Activated CD4-positive, alpha-beta T cell treated with anti-CD3 and anti-CD28 coated beads for 48 hours (primary cell): Measurements from ENCODE around the gene SMIM3.
"Not testable (repeated sequence)": the region's sequence is repeated elsewhere in the genome, so short reads cannot be mapped to it uniquely, and the experiment has no call there.

ENCODE experiments used
- DNase-seq: peaks from one replicate; pipeline ENCODE4 v3.0.0-alpha.2; 2020

Gene SMIM3, protein sequence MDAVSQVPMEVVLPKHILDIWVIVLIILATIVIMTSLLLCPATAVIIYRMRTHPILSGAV

DNA sequence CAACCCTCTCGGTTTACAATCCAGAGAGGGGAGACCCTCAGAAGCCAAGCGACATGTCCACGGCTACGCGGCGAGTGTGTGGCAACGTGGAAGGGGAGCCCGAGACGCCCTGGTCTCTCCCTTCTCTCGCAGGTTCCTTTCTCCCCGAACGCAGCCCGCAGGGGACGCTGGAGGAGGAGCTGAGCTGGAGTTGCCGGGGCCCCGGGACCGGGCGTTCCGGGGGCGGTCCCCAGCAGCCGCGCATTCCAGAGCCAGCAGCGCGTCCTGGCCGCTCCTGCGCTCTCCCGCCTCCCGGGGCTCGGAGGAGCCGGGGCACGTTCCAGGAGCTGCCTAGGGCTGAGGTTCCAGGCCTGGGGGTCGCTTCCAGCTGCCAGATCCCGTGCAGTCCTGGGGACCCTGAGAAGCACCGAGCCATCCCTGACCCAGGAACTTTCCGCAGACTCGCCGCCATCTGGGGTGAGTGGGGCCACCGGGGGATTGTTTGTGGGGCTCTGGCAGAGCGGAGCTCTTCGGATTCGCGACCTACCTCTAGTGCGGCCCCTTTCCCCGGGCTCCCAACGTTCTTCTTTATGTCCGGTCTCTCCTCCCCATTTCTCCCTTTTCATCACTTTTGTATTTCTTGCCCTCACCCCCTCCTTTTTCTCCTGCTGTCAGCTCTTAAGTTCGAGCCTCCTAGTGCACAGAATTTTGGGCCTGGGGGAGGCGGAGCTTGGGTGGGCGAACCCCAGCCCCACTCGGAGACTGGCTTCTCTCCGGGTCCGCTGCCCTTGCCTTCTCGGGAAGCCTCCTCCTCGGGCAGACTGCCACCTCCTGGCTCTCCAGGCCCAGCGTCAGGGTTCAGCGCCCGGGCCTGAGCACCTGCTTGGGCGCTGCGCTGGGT, at the start of gene SMIM3:
SMIM3 (plus strand) TSS at position 241 of the 880 bp plus-strand sequence. CDS start 16,684 bp downstream, outside the sequence.
- DNase-seq: peak; percentile 82

DNA sequence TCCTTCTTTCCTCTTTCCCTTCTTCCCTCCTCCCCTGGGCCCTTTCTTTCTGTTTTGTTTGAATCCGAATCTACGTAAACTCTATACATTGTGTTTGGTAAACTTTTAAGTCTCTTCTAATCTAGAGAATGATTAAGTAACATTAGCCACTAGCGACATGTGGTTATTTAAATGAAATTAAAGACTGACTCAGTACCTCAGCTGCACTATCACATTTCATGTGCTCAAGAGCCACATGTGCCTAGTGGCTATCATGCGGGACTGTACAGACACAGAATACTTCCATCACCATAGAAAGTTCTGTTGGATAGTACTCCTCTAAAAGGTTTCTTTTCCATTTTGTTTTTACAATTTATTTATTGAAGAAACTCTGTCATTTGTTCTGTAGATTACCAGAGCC, 48.7 kb upstream of the SMIM3 start:
- DNase-seq: no peak

DNA sequence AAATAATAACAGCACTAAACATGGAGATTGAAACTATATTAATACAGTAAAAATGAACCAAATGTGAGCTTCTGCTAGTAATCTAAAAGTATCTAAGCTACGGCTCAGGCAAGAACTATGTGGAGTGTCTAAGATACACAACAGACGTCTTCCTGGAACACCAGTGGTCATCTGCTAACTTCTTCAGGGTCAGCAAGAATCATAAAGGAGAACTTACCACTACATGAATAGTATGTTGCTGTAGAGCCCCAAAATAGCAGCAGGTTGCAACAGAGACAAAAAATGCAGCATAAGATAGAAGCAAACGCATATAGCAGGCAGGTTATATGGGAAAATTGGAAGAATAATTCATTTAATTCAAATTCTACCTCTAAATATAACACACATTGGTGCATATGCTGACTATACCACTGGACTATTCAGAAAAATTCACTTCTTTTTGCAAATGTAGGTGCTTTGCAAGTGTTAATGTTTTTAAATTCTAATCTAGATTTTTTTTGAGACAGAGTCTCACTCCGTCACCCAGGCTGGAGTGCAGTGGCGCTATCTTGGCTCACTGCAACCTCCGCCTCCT, 46.8 kb upstream of the SMIM3 start:
- no peak for DNase-seq

DNA sequence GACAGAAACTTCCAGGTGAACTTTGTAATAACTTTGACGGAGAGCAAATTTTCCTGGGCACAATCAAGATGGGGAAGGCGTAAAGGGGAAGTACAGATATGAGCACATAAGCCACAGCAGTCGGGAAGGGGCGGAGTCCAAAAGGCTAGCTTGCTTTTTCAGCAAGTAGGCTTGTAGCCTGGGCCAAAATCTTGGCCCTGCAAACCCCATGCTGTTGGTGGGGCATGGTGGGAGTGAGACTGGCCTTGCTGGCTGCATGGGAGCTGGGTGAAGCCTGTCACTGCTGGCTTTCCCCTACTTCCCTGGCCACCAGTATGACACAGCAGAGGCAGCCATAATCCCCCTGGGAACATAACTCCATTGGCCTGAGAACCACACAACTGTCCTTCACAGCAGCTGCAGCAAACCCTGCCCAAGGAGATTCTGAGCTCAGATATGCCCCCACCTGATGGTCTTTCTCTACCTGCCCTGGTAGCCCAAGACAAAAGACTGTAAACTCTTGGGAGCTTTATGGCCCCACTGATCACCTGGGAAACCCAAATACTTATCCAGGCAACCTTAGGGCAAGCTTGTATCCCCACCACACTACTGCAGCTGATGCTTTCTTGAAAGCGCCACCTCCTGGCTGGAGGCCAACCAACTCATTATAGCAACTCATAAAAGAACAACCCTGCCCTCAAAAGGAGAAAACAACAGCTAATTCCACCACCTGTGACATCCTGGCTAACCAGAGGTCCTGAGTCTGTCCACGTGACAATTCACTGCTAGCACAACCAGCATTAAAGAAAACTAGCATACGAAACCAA, 43.8 kb upstream of the SMIM3 start:
- DNase-seq: peak; percentile 54

DNA sequence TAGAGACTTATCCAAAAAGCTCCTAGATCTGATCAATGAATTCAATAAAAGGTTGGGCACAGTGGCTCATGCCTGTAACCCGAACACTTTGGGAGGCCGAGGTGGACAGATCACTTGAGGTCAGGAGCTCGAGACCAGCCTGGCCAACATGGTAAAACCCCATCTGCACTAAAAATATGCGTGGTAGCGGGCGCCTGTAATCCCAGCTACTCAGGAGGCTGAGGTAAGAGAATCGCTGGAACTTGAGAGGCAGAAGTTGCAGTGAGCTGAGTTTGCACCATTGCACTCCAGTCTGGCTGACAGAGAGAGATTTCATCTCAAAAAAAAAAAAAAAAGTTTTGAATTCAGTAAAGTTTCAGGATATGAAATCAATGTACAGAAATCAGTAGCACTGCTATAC, 39.7 kb upstream of the SMIM3 start:
- DNase-seq: no peak

DNA sequence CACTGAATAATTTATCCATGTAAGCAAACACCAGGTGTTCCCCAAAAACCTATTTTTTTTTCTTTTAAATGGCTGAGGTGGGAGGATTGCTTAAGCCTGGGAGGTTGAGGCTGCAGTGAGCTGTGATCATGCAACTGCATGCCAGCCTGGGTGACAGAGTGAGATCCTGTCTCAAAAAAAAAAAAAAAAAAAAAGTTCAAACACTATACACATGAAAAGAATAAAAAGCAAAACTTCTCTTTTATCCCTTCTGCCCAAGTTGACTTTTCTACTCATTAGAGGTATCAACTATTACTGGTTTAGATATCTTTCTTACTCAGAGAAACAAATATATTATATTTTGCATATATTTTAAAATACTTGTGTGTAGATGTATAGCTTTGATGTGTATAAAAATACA, 37.6 kb upstream of the SMIM3 start:
- no peak for DNase-seq

DNA sequence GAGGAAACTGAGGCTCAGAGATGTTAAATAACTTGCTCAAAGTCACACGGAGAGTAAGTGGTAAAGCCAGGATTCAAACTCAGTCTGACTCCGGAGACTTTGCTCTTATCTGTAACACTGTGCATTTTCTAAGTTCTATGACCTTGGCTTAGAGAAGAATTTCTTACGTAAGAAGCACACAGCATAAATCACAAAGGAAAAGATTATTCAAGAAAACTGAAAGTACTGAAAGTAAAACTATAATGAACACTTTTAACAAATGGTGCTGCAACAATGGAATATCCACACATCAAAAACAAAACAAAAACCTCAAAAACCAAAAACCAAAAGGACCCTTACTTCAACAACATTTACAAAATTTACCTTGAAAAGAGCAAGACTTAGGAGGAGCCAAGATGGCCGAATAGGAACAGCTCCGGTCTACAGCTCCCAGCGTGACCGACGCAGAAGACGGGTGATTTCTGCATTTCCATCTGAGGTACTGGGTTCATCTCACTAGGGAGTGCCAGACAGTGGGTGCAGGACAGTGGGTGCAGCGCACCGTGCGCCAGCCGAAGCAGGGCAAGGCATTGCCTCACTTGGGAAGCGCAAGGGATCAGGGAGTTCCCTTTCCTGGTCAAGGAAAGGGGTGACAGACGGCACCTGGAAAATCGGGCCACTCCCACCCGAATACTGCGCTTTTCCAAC, 36.0 kb upstream of the SMIM3 start:
- DNase-seq: not testable (repeated sequence)

DNA sequence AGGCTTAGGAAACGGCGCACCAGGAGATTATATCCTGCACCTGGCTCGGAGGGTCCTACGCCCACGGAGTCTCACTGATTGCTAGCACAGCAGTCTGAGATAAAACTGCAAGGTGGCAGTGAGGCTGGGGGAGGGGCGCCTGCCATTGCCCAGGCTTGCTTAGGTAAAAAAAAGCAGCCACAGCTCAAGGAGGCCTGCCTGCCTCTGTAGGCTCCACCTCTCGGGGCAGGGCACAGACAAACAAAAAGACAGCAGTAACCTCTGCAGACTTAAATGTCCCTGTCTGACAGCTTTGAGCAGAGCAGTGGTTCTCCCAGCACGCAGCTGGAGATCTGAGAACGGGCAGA, 35.4 kb upstream of the SMIM3 start:
- not testable (repeated sequence) for DNase-seq

DNA sequence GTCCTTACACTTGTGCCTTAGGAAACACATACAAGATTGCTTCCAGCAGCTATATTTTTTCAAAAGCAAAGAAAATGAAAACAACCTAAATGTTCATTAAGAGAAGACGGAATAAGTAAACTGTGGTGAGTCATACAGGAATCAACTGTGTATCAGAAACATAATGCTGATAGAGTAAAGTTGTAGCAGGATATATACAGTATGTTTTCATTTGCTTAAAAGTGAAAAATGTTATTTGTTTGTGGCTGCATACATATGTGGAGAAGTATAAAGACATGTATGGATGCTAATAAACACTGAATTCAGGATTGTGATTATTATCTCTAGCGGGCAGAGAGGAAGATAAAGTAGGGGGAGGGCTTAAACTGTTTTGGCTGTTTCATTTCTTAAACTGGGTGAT, 28.1 kb upstream of the SMIM3 start:
- DNase-seq: no peak

DNA sequence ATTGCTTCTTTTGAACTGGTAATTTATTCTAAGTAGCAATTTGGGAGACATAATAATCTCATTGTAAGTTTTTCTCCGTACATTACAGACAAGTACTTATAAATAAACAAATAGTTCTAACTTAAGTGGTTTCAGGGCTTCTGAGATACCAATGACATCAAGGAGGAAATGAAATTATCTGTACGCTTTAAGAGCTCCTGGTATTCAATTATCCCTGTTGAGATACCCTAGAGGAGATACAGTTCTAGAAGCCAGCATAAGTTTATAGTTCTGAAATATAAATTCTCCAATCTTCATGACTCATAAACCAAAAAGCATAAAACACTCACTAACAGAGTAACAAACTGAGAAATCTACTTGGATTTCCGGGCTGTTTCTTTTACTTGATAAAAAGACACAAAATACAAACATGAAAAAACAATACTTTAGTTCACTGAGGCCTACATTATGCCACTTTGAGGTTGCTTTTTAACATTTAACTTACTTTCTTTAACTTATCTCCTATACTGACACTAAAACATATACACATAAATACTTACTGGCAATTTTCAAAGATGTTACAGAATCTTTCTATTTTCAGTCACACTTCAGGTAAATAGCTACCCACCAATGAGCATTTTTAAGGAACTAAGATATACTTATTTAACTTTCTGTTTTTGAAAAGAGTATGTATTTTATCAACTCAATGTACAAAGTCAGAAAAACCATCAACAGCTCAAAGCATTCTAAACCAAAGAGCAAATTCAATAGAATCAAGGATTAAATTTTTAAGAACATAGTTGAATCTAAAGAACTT, 27.3 kb upstream of the SMIM3 start:
- DNase-seq: no peak

DNA sequence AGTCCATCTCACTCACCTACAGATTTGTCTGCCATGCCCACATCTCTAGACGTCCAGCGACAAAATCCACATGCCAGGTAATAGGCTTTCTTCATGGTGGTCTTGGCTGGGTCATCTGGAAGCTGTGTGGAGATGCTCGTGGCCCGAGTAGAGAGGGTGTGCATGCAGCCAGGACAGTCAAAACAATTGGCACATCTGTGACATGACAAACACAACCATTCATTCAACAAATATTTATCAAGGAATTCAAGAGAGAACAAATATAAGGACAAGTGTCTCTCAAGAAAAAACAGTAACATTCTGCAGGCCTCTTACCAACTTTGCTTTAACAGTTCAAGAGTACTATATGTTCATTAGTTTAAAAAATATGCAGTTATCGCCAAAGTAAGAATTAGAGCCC, 25.1 kb upstream of the SMIM3 start:
- no peak for DNase-seq

DNA sequence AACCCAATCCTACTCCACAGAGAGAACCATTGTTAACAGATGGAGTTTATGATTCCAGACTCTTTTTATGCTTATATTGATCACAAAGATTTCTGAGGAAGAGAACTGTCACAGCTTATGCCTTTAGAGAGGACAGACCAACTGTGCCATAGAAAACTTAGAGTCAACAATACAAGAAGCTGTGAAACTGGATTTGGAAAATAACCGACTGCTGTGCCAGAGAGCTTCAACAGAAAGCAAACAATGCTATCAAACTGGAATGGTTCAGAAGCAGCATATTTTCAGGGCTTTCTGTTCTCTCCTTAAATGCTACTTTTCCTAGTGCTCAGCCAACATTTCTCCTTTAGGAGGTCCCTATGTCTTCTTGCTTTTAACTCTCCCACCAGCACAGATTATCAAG, 24.7 kb upstream of the SMIM3 start:
- no peak for DNase-seq

DNA sequence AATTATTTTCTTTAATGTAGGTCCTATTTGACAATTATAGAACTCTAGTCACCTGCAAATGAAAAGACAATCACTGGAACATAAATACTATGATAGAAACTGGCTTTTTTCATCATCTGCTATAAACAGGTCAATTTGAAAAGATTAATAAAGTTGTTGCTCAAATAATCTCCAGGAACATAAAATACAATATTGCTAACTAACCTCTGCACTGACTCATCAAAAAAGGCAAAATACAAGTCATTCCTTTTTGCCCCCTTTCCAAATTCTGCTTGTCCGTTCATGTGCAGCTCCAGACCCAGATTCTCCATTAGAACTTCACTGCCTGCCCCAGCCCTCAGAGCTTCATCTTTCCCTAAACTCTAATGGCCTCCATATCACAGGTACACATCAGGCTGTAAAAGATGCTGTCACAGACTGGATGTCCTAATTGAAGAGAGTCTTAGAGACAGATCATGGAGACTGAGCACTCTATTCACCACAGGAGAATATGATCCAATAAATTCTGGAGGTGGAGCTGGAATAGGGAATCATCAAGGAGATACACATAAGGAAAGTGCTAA, 21.4 kb upstream of the SMIM3 start:
- no peak for DNase-seq

DNA sequence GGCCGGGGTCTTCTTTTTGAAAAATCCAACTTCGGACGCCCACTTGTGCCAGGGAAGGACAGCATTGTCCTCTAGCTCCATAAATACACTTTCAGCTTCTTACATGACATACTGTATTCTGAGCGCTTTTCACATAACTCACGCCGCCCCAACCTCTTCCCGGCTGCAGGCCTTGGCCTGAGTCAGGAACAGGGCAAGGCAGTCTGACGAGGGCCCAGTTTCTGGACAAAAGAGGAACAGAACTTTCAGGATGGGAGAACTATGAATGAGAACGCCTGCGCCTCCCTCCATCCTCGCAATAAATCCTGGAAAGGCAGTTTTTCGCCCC, 20.4 kb upstream of the SMIM3 start:
- no peak for DNase-seq

DNA sequence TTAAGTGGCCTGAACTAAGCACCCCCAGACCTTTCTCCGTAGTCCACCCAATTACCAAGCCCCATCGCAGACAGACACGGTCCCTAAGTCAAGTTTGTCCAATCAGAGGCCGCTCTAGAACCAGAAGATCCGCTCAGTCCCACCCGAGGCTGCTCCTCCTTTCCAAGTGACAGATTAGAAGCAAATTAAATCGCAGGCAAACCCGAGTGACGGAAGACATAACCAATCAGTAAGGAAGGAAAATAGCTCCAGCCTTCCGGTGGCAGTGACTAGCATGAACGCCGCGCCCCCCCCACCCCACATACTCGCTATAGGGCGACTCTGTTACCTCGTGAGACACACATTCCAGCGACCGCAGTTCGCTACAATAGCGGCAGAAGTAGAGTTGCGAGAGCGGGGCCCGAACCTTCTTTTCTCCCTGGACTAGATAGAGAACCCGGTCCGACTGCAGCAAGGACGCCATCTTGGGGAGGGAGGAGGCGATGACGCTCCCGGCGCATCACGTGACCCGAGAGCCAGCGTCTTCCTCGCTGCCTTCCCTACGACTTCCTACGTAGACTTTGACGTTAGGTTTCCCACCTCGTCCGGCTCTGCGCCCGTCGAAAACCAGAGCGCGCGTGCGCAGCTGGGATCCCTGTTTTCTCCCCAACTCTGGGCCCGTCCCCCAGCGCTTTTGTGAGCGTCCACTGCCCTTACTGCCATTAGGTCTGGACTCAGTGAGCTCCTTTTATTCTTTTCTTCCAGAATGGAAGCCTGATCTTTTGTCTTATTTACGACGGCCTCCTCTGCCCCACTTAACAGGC, 19.8 kb upstream of the SMIM3 start, which contains the start of gene DCTN4:
DCTN4 (minus strand) TSS at position 487 of the 803 bp plus-strand sequence; CDS start at position 463, 24 bp downstream.
- peak; percentile 96 for DNase-seq

DNA sequence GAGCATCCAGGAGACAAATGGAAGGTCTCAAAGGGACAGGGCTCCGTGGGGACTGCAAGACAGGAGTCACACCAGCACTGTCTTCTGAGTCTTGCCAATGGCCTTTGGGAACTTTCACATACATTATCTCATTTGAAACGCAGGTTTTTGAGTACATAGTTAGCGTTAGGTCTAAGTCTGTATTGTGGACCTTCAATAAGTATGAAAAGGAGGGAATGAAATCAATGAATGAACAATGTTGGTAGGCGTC, 19.3 kb upstream of the SMIM3 start:
- no peak for DNase-seq

DNA sequence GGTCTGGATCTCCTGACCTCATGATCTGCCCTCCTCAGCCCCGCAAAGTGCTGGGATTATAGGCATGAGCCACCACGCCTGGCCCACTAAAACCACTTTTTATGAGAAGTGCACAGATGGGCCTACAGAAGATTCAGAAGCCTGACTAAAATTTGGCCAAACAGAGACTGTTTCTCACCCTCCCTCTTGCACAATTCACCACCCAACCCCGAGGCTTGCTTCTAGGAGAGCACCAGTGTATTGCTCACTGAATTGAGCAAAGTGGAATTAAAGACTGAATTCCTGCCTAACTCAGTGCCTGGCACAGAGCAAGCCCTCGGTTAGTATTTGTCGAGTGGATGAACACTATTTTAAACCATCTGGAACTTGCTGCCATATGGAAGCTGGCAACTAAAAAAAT, 16.3 kb upstream of the SMIM3 start:
- DNase-seq: no peak

DNA sequence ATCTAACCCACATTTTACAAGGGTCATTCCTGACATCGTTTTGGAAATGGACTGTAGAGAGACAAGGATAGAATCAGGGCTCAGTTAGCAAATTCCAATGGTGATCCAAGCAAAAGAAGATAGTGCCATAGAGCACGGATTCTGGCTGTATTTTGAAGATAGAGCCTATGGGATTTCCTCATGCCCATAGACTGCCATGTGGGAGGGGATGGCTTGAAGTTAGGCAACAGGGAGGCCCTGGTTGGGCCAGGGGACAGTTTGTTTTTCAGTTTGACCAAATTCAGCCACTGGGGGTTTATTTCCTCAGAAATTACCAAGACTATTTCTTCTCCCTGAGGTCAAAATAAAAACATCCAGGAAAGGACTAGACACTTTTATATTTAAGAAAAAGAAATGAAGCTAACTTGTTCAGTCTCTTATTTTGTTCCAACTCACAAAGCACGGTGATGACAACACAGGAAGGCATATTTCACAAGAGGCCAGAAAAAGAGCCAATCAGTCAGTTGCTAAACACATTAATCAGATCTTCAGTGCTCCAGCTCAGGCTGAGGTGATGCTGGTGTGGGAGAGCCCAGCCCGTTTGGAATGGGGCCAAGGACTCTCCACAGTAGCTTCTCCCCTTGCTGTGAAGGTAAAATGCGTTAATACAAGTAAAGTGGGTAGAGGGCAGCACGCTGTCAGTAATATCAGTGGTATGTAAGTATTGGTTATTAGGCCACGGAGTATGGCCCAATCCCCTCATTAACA, 15.4 kb upstream of the SMIM3 start:
- no peak for DNase-seq

DNA sequence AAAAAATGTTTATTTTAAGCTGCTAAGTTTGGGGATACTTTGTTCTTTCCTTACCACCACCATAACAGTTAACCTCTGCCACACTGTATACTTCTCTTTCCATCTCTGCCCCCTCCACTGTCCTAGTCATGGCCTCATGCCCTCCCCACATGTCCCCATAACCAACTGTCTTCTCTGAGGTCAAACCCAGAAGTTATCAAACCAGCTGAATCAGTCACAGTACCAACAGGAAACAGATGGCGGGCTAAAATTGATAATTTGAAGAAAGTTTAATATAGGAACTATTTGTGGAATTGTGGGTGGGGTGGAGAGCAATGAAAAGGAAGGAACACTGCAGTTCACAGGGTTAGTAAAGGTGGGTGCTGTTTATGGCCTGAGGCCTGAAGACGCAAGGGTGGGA, 14.0 kb upstream of the SMIM3 start:
- DNase-seq: no peak

DNA sequence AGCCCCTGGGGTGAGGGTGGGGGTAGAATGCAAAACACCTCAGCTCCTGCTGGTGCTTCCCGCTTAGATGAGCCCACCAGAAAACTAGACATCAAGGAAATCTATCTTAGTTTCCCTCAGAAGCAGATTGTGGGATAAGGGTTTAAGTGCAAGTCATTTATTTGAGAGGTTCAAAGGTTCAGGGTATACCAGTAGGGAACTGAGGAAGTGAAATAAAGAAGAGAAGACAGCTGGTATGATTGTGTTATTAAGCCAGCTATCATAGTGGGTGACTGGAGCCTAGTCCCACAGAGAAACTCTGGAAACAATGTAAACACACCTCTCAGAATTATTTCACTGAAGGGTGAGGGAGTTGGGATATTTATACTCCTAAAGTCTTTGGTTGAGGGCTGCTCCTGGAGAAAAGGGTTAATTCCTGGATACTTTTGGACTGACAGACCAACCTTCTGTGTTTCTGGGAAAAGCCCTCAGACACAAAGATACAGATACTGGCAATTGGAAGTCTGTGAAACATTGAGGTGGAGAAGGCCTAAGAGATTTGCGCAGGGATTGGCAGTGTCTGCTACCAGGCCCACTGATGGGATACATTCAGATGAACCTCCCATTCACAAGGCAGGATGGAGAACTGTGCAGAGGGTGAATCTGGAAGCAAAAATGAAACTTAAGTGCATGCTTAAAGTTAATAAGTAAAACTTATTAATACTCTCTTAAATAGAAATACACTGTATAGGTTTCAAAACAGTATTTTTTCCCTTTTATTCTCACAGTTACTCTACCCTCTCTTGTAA, 13.4 kb upstream of the SMIM3 start:
- DNase-seq: no peak
